HepG2 (cell line): ENCODE measurements around the gene BHLHE23. TPM values are rescaled to one million over a fixed set of nuclear protein-coding genes. Genes with fewer than 3 reads are reported as not detected.

Experiments used
- ARNTL ChIP-seq: sonication (generic); formaldehyde crosslinking; IDR thresholded peaks from 2 replicates; pipeline ENCODE4 v1.4.0; 2020; ENCODE audit warnings: mild to moderate bottlenecking, missing genetic modification reagents
- ATF3 ChIP-seq: sonication (generic); formaldehyde crosslinking; IDR thresholded peaks from 2 replicates; pipeline ENCODE4 v1.4.0; 2020; ENCODE audit warnings: missing genetic modification reagents
- CBX5 ChIP-seq: sonication (generic); formaldehyde crosslinking; IDR thresholded peaks from 2 replicates; pipeline ENCODE4 v1.4.0; 2020; ENCODE audit warnings: missing genetic modification reagents, borderline replicate concordance
- E2F5 ChIP-seq: sonication (generic); formaldehyde crosslinking; conservative IDR thresholded peaks from 2 replicates; pipeline ENCODE4 v1.4.0; 2020; ENCODE audit warnings: missing genetic modification reagents
- FOXA1 ChIP-seq, 2 experiments: fragments of 450-650 bp in 1 of 2; sonication (generic) in 1 of 2; formaldehyde crosslinking in 1 of 2; IDR thresholded peaks; 2 replicates each; pipeline versions ENCODE4 v1.4.0 to v1.6.1; 2016 to 2020; ENCODE audit warnings: missing genetic modification reagents in 1 of 2
- GFI1 ChIP-seq: sonication (generic); formaldehyde crosslinking; IDR thresholded peaks from 2 replicates; pipeline ENCODE4 v1.5.0; 2020; ENCODE audit warnings: missing genetic modification reagents, mild to moderate bottlenecking, borderline replicate concordance
- MATR3 ChIP-seq: sonication (generic); formaldehyde crosslinking; IDR thresholded peaks from 2 replicates; pipeline ENCODE4 v1.4.0; 2020; ENCODE audit warnings: missing genetic modification reagents
- MEIS2 ChIP-seq: sonication (generic); formaldehyde crosslinking; IDR thresholded peaks from 2 replicates; pipeline ENCODE4 v1.9.0; 2021; ENCODE audit warnings: mild to moderate bottlenecking, missing genetic modification reagents
- MTA1 ChIP-seq: sonication (generic); formaldehyde crosslinking; IDR thresholded peaks from 2 replicates; pipeline ENCODE4 v1.4.0; 2020; ENCODE audit warnings: missing genetic modification reagents, mild to moderate bottlenecking, borderline replicate concordance
- NCOA1 ChIP-seq: sonication (generic); formaldehyde crosslinking; IDR thresholded peaks from 2 replicates; pipeline ENCODE4 v1.9.0; 2021; ENCODE audit warnings: missing genetic modification reagents
- NKX3-1 ChIP-seq: sonication (generic); formaldehyde crosslinking; IDR thresholded peaks from 2 replicates; pipeline ENCODE4 v1.5.0; 2020; ENCODE audit warnings: missing genetic modification reagents
- RAD51 ChIP-seq: fragments of 450-650 bp; IDR thresholded peaks from 2 replicates; pipeline ENCODE4 v1.6.1; 2016; ENCODE audit warnings: borderline replicate concordance
- SALL2 ChIP-seq: sonication (generic); formaldehyde crosslinking; IDR thresholded peaks from 2 replicates; pipeline ENCODE4 v1.8.1; 2023; ENCODE audit warnings: mild to moderate bottlenecking, missing genetic modification reagents, inconsistent platforms
- SYNCRIP ChIP-seq: fragments of 200-400 bp; formaldehyde crosslinking; IDR thresholded peaks from 2 replicates; pipeline ENCODE4 v1.6.1; 2018; ENCODE audit warnings: mild to moderate bottlenecking, low read depth, low read length; ENCODE audit not compliant: insufficient read depth
- UBTF ChIP-seq: sonication (generic); formaldehyde crosslinking; IDR thresholded peaks from 2 replicates; pipeline ENCODE4 v1.4.0; 2020; ENCODE audit warnings: mild to moderate bottlenecking, missing genetic modification reagents
- ZBTB14 ChIP-seq: sonication (generic); formaldehyde crosslinking; IDR thresholded peaks from 2 replicates; pipeline ENCODE4 v1.4.0; 2020; ENCODE audit warnings: missing genetic modification reagents
- ZMYM4 ChIP-seq: sonication (generic); formaldehyde crosslinking; IDR thresholded peaks from 2 replicates; pipeline ENCODE4 v1.8.1; 2023; ENCODE audit warnings: mild to moderate bottlenecking, missing genetic modification reagents
- ZNF17 ChIP-seq: sonication (generic); formaldehyde crosslinking; IDR thresholded peaks from 2 replicates; pipeline ENCODE4 v1.5.0; 2020; ENCODE audit warnings: mild to moderate bottlenecking, missing genetic modification reagents
- ZNF205 ChIP-seq: IDR thresholded peaks from 2 replicates; pipeline ENCODE4 v1.6.1; 2018; ENCODE audit warnings: missing biosample characterization, missing genetic modification reagents
- ZNF567 ChIP-seq: sonication (generic); formaldehyde crosslinking; IDR thresholded peaks from 2 replicates; pipeline ENCODE4 v1.8.1; 2023; ENCODE audit warnings: mild to moderate bottlenecking, missing genetic modification reagents, borderline replicate concordance
- ZNF589 ChIP-seq: sonication (generic); formaldehyde crosslinking; conservative IDR thresholded peaks from 2 replicates; pipeline ENCODE4 v1.8.0; 2022; ENCODE audit warnings: mild to moderate bottlenecking, moderate library complexity, missing genetic modification reagents
- polyA plus RNA-seq, 8 experiments: library from polyadenylated mRNA; depleted of rRNA in 3 of 8; stranded (reverse) in 7 of 8; unstranded in 1 of 8; fragments of >200 nt; fragmentation: Illumina TruSeq in 4 of 8; extraction: Trizol in 4 of 8; gene quantifications; 2 replicates each; pipeline versions ENCODE4 v1.2.1 to v1.2.3, GENCODE V29; 2011 to 2016; ENCODE audit warnings: low read depth in 4 of 8, missing spikeins in 1 of 8, mixed read lengths in 1 of 8; ENCODE audit not compliant: insufficient read depth in 1 of 8
- total RNA-seq, 5 experiments: library from RNA; depleted of rRNA; stranded (reverse); fragments of >200 nt; fragmentation: Illumina TruSeq; extraction: Trizol; gene quantifications; 2 replicates each; pipeline ENCODE4 v1.2.3, GENCODE V29; 2016; ENCODE audit warnings: low read depth in 1 of 5
- TF ChIP-seq, protein P1 (sequence below): sonication (generic); formaldehyde crosslinking; IDR thresholded peaks from 2 replicates; pipeline ENCODE4 v1.4.0; 2020; ENCODE audit warnings: missing genetic modification reagents

Gene BHLHE23
- total and polyA plus RNA-seq, 2 of the 13 experiments (the other 11 are each of a cell fraction or from before 2014, with no cell fraction given): not detected

DNA sequence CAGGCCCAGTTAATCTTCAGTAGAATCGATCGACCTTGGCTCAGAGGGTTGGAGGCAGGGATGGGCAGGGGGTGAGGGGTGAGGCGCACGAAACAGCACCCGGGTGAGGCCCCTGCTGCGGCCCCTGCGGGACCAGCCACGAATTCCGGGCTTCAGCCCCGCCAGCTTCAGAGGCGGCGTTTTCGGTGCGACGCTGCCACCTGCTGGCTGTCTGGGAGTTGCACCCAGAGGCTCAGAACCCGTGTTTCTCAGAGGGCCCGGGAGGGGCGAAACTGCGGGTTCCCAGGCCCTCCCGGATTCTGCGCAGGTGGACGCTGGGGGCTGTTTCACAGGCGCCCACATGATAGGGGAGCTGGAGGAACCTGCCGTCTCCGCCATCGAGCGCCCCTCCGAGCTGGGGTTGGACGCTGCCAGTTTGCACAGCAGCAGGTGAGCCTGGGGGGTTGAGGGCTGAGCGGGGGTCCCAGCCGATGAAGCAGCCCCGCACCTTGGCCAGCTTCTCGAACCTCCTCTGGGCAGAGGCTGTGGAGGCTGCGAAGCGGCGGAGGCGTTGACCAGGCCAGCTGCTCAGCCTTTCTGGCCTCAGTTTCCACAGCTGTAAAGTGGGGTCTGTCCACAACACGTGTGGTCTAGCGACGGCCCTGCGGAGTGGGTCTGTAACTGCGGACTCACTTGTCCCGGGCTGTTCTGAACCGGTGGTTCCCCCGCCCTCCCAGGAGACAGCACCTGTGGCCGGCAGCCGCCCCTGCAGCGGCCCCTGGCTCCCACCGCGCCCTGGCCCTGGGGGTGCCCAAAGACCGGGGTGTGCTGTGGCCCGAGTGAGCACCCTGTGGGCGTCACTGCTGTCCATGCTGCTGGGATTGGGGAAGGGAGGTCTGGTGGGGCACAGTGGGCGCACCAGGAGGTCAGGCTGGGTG, 2.5 kb upstream of the BHLHE23 start (continued):
- no peak for TF ChIP-seq NKX3-1 (CRISPR knock-in tag)
- no peak for TF ChIP-seq ZNF567 (CRISPR knock-in tag)
- no peak for TF ChIP-seq ZNF589 (CRISPR knock-in tag)
- TF ChIP-seq NCOA1: no peak
- no peak for TF ChIP-seq ATF3
- 0 out of 2 replicates have a peak, but pooled peaks have one; percentile 62 for TF ChIP-seq ARNTL (CRISPR knock-in tag)
- no peak; the same call in 1 of the 2 replicates for TF ChIP-seq SALL2 (CRISPR knock-in tag)
- TF ChIP-seq, protein P1, sequence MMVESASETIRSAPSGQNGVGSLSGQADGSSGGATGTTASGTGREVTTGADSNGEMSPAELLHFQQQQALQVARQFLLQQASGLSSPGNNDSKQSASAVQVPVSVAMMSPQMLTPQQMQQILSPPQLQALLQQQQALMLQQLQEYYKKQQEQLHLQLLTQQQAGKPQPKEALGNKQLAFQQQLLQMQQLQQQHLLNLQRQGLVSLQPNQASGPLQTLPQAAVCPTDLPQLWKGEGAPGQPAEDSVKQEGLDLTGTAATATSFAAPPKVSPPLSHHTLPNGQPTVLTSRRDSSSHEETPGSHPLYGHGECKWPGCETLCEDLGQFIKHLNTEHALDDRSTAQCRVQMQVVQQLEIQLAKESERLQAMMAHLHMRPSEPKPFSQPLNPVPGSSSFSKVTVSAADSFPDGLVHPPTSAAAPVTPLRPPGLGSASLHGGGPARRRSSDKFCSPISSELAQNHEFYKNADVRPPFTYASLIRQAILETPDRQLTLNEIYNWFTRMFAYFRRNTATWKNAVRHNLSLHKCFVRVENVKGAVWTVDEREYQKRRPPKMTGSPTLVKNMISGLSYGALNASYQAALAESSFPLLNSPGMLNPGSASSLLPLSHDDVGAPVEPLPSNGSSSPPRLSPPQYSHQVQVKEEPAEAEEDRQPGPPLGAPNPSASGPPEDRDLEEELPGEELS (CRISPR knock-in tag): peak; percentile 48; the same call in 1 of the 2 replicates
- no peak for TF ChIP-seq FOXA1 (IDR thresholded peaks at IDR 0.05)
- no peak for TF ChIP-seq FOXA1 (CRISPR knock-in tag; IDR thresholded peaks at IDR 0.05)
- no peak for TF ChIP-seq RAD51
- no peak for TF ChIP-seq SYNCRIP
- 0 out of 2 replicates have a peak, but pooled peaks have one; percentile 9 for TF ChIP-seq E2F5
- no peak for TF ChIP-seq ZMYM4 (CRISPR knock-in tag)
- TF ChIP-seq UBTF: peak; percentile 56
- TF ChIP-seq ZBTB14 (CRISPR knock-in tag): 0 out of 2 replicates have a peak, but pooled peaks have one; percentile 26
- TF ChIP-seq CBX5 (CRISPR knock-in tag): no peak
- no peak for TF ChIP-seq ZNF205
- no peak for TF ChIP-seq MTA1 (CRISPR knock-in tag)
- TF ChIP-seq MATR3 (CRISPR knock-in tag): no peak
- TF ChIP-seq GFI1: no peak
- no peak for TF ChIP-seq ZNF17 (CRISPR knock-in tag)
- peak; percentile 68; the same call in 1 of the 2 replicates for TF ChIP-seq MEIS2
